Measurements from ENCODE around the gene SAC3D1. TPM values are rescaled to one million over a fixed set of nuclear protein-coding genes. Genes with fewer than 3 reads are reported as not detected.
A peak's percentile ranks its signal among the peaks of the same experiment; 100 is the strongest.

SAC3D1 gene
- total RNA-seq, 1 donor from 2014 or later: 14.3 TPM

DNA sequence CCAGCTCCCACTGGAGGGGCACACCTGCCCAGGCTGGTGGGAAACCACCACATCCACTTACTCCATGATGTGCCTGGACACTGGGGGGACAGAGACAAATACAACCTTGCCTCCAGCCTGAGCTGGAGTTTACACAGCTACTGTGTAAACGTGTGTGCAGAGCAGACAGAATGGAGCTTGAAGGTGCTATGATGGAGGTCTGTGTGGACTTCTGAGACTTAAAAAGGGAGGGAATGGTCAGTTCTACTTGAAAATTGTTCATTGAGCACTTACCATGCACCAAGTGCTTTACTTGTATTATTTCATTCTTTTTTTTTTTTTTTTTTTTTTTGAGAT is 31.6 kb downstream of the SAC3D1 start:
- Mint-ChIP-seq H3K4me1 (ENCODE audit: low read depth) (no peaks in the 10 kb centered on the region), H3K4me3 (ENCODE audit: unreplicated experiment) (no peak overlapping the region), H3K9me3 (ENCODE audit: low read depth) (no peaks in the 10 kb centered on the region), H3K27me3 (ENCODE audit: low read depth) (no peaks in the 10 kb centered on the region), H3K27ac (ENCODE audit: unreplicated experiment) (no peak overlapping the region), H3K36me3 (ENCODE audit: low read depth) (no peaks in the 10 kb centered on the region)
- no peak for DNase-seq (ENCODE audit: low spot score)
- TF ChIP-seq, protein P1, sequence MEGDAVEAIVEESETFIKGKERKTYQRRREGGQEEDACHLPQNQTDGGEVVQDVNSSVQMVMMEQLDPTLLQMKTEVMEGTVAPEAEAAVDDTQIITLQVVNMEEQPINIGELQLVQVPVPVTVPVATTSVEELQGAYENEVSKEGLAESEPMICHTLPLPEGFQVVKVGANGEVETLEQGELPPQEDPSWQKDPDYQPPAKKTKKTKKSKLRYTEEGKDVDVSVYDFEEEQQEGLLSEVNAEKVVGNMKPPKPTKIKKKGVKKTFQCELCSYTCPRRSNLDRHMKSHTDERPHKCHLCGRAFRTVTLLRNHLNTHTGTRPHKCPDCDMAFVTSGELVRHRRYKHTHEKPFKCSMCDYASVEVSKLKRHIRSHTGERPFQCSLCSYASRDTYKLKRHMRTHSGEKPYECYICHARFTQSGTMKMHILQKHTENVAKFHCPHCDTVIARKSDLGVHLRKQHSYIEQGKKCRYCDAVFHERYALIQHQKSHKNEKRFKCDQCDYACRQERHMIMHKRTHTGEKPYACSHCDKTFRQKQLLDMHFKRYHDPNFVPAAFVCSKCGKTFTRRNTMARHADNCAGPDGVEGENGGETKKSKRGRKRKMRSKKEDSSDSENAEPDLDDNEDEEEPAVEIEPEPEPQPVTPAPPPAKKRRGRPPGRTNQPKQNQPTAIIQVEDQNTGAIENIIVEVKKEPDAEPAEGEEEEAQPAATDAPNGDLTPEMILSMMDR (IDR thresholded peaks at IDR 0.05): no peak

DNA sequence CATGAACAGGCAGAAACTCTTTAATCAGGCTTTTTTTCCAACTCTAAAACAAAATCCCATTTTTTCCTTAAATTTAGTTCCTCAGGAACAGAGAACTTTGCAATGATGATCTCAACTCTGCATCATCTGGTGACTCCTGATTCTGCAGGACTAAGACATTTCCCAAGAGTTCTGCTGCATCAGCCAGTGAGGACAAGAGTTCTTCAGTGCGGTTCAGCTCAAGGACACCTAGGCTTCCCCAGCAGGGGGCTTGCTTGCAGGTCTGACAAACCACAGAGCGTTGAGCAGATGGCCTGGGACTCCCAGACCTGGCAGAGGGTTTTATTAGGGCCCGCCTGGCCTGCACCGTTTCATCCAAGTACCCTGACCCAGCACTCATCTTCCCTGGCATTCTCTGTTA is 36.4 kb downstream of the SAC3D1 start:
- DNase-seq (ENCODE audit: low spot score): no peak
- Mint-ChIP-seq H3K27ac (ENCODE audit: unreplicated experiment) (no peak overlapping the region), H3K4me1 (ENCODE audit: low read depth) (no peaks in the 10 kb centered on the region), H3K36me3 (ENCODE audit: low read depth) (no peaks in the 10 kb centered on the region), H3K27me3 (ENCODE audit: low read depth) (no peaks in the 10 kb centered on the region), H3K9me3 (ENCODE audit: low read depth) (no peaks in the 10 kb centered on the region), H3K4me3 (ENCODE audit: unreplicated experiment) (no peak overlapping the region)
- TF ChIP-seq, protein P1 (IDR thresholded peaks at IDR 0.05): no peak

DNA sequence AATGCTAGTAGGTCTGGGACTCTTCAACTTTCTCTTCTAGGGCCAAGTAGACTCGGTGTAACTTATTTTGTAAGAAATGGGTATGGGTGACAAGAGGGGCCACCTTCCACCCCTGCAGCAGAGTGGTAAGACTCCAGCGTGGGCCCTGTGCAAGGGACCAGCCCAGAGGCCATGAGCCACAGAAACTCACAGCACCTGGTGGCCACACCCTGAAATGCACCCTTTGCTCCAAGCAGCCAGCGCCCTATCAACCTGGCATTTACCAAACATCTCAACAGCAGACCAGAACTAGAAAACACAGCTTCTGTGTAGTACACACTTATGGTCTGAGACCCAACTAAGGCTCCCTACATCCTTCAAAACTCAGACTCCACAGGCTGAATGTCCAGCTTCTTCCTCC is 37.1 kb downstream of the SAC3D1 start:
- Mint-ChIP-seq H3K9me3 (ENCODE audit: low read depth) (no peaks in the 10 kb centered on the region), H3K4me3 (ENCODE audit: unreplicated experiment) (no peak overlapping the region), H3K36me3 (ENCODE audit: low read depth) (no peaks in the 10 kb centered on the region), H3K27ac (ENCODE audit: unreplicated experiment) (no peak overlapping the region), H3K27me3 (ENCODE audit: low read depth) (no peaks in the 10 kb centered on the region), H3K4me1 (ENCODE audit: low read depth) (peaks cover 6% of the 10 kb centered on the region)
- TF ChIP-seq, protein P1 (IDR thresholded peaks at IDR 0.05): peak; percentile 71
- DNase-seq (ENCODE audit: low spot score): no peak

DNA sequence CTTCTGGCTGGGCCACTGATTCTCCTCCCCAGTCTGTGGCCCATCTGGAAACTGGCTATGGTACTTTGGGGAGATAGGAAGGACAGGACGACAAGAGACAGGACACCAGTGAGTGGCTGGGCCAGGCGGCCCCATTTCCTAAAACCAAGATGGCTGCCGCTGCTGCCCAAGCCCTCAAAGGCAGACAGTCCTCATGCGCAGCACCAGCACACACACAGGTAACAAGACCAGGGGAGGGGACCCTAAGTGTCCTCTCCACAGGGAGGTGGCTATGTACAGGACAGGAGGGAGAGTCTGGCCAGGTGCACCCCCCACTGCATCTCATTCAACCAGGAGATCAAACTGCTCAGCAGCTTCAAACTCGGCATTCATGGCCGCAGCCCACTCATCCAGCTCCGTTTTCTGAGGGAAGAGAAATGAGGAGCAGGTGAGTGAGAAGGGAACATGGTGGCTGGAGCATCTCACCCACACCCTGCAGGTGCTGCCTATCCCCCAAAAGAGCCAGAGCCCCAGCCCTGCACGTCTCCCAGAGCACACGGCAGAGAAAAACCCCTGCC is 37.9 kb downstream of the SAC3D1 start:
- Mint-ChIP-seq H3K27ac (ENCODE audit: unreplicated experiment) (no peak overlapping the region), H3K4me3 (ENCODE audit: unreplicated experiment) (no peak overlapping the region), H3K27me3 (ENCODE audit: low read depth) (no peaks in the 10 kb centered on the region), H3K4me1 (ENCODE audit: low read depth) (peaks cover 10% of the 10 kb centered on the region), H3K36me3 (ENCODE audit: low read depth) (no peaks in the 10 kb centered on the region), H3K9me3 (ENCODE audit: low read depth) (no peaks in the 10 kb centered on the region)
- no peak for DNase-seq (ENCODE audit: low spot score)
- TF ChIP-seq, protein P1 (IDR thresholded peaks at IDR 0.05): no peak

DNA sequence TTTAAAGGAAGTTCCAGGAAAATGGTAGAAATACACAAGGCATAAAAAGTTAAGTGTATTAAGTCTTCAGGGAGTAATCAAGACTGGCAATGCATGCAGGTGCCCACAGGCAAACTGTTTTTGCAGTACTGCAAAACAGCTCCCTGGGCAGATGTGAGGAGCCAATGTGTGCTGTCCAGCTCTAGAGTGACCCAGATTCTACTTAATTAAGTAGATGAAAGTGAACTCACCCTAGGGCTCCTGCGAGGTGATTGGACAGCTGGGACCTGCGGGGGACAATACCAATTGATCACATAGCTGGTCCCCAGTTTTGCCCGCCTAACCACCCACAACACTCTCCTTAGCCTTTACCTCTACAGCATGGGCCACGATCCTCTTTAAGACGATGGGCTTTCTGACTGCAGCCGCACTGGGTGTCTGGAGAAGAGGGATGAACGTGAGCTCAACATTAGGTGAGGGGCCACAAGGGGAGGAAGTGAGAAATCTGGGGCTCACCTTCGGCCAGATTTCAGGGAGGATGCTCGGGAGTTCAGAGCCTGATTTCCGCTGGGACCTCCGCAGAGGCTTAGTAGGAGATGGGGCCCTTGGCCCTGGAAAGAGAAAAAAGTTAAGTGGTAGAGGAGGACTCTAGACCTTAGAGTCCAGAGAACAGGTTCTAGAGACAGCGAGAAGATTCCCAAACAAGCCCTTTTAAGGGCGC is 42.3 kb downstream of the SAC3D1 start:
- Mint-ChIP-seq H3K36me3 (ENCODE audit: low read depth) (peaks cover 9% of the 10 kb centered on the region), H3K27me3 (ENCODE audit: low read depth) (no peaks in the 10 kb centered on the region), H3K4me3 (ENCODE audit: unreplicated experiment) (peak overlapping the region; percentile 95), H3K4me1 (ENCODE audit: low read depth) (peaks cover 31% of the 10 kb centered on the region), H3K27ac (ENCODE audit: unreplicated experiment) (peak overlapping the region; percentile 99), H3K9me3 (ENCODE audit: low read depth) (no peaks in the 10 kb centered on the region)
- TF ChIP-seq, protein P1 (IDR thresholded peaks at IDR 0.05): no peak
- no peak for DNase-seq (ENCODE audit: low spot score)

Data from chondrocyte (in vitro differentiated cells).